Measurements from ENCODE around the gene FABP7.
A peak's percentile ranks its signal among the peaks of the same experiment; 100 is the strongest.

FABP7 gene

DNA sequence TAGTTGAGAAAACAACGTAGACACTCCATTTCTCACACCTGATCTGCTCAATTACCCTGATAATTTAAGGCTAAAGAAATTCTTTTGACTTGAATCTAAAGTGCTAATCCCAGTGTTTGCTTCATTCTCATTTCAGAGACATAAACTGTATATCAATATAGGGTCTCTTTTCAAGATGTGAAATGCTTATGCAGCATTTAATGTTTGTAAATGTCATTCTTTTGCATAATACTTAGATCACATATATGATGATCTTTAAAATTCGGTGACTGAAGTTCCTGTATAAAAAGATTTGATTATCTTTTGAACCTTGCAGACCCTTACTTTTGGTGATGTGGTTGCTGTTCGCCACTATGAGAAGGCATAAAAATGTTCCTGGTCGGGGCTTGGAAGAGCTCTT, 3.9 kb downstream of the FABP7 start:
- no peak overlapping the region for H3K27ac ChIP-seq (ENCODE audit: low read depth, low read length)
- H3K79me2 ChIP-seq (ENCODE audit: control insufficient read depth, insufficient read depth, low read length, unreplicated experiment), result no peaks in the 10 kb centered on the region
- H3K4me1 ChIP-seq (ENCODE audit: control insufficient read depth, insufficient read depth, low read length, unreplicated experiment), result no peaks in the 10 kb centered on the region

DNA sequence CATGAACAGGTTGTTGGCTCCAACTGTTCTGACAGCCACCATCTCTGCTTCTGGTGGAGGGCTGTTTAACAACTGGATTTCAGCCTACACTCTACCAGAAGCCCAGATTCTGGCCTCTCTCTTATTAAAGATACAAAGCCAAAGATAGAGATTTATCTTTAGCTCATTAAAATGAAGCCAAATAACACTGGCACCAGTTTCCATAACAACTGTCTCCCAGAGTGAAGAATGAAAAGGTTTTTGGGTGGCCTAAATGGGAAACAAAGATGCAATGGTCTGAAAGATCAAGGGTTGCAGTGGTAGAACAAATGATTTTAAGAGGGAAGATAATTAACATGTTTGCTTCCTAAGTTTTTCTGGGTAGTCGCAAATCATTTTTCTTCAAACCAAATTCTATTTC, 6.4 kb downstream of the FABP7 start:
- no peaks in the 10 kb centered on the region for H3K36me3 ChIP-seq (ENCODE audit: insufficient read depth, low read length)
- H2AFZ ChIP-seq (ENCODE audit: low read length, unreplicated experiment), result no peak overlapping the region
- no peak overlapping the region for H3K4me3 ChIP-seq (ENCODE audit: low read depth, low read length)
- peaks cover 9% of the 10 kb centered on the region for H3K4me1 ChIP-seq (ENCODE audit: control insufficient read depth, insufficient read depth, low read length, unreplicated experiment)
- no peaks in the 10 kb centered on the region for H3K79me2 ChIP-seq (ENCODE audit: control insufficient read depth, insufficient read depth, low read length, unreplicated experiment)
- peaks cover 16% of the 10 kb centered on the region; the same call in 1 of the 2 replicates for H3K27me3 ChIP-seq (ENCODE audit: insufficient read depth, low read length)
- H3K27ac ChIP-seq (ENCODE audit: low read depth, low read length), result no peak overlapping the region

More for the DNA sequence above, 3.9 kb downstream of the FABP7 start:
- peaks cover 39% of the 10 kb centered on the region for H3K27me3 ChIP-seq (ENCODE audit: insufficient read depth, low read length)
- no peak overlapping the region for H3K4me3 ChIP-seq (ENCODE audit: low read depth, low read length)
- no peak overlapping the region for H2AFZ ChIP-seq (ENCODE audit: low read length, unreplicated experiment)
- no peaks in the 10 kb centered on the region for H3K36me3 ChIP-seq (ENCODE audit: insufficient read depth, low read length)

GRCh38 chr6:122787721-122788120, 8.2 kb downstream of the FABP7 start:
- Histone ChIP-seq H2AFZ (ENCODE audit: low read length, unreplicated experiment) (no peak overlapping the region), H3K36me3 (ENCODE audit: insufficient read depth, low read length) (no peaks in the 10 kb centered on the region), H3K79me2 (ENCODE audit: control insufficient read depth, insufficient read depth, low read length, unreplicated experiment) (no peaks in the 10 kb centered on the region), H3K27me3 (ENCODE audit: insufficient read depth, low read length) (peaks cover 9% of the 10 kb centered on the region; the same call in 1 of the 2 replicates), H3K27ac (ENCODE audit: low read depth, low read length) (no peak overlapping the region), H3K4me1 (ENCODE audit: control insufficient read depth, insufficient read depth, low read length, unreplicated experiment) (peaks cover 10% of the 10 kb centered on the region), H3K4me3 (ENCODE audit: low read depth, low read length) (no peak overlapping the region)

DNA sequence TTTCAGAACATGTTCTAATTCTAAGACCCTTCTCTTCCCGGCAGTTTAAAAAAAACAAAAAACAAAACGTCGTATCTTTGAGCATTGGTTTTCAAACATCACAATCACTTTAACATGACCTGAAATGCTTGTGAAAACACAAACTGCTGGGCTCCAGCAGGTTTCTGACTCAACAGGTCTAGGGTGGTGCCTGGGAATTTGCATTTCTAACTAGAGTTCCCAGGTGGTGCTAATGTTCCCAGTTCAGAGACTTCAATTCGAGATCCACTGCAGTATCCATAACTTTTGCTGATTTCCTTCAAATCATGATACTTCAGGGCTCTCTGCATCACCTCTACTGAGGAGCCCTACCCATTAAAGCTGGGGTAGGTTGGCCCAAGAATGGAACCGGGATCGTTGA, 8.7 kb downstream of the FABP7 start:
- H3K79me2 ChIP-seq (ENCODE audit: control insufficient read depth, insufficient read depth, low read length, unreplicated experiment), result no peaks in the 10 kb centered on the region
- H3K27me3 ChIP-seq (ENCODE audit: insufficient read depth, low read length), result peaks cover 5% of the 10 kb centered on the region; the same call in 1 of the 2 replicates
- H3K36me3 ChIP-seq (ENCODE audit: insufficient read depth, low read length), result no peaks in the 10 kb centered on the region
- H2AFZ ChIP-seq (ENCODE audit: low read length, unreplicated experiment), result peak overlapping the region; percentile 95
- peaks cover 10% of the 10 kb centered on the region for H3K4me1 ChIP-seq (ENCODE audit: control insufficient read depth, insufficient read depth, low read length, unreplicated experiment)
- H3K4me3 ChIP-seq (ENCODE audit: low read depth, low read length), result peak overlapping the region; percentile 85
- no peak overlapping the region for H3K27ac ChIP-seq (ENCODE audit: low read depth, low read length)

- Histone ChIP-seq H3K27ac (ENCODE audit: low read depth, low read length) (peak overlapping the region; percentile 62; the same call in 1 of the 2 replicates), H2AFZ (ENCODE audit: low read length, unreplicated experiment) (peak overlapping the region; percentile 95), H3K4me1 (ENCODE audit: control insufficient read depth, insufficient read depth, low read length, unreplicated experiment) (peaks cover 10% of the 10 kb centered on the region), H3K79me2 (ENCODE audit: control insufficient read depth, insufficient read depth, low read length, unreplicated experiment) (no peaks in the 10 kb centered on the region), H3K4me3 (ENCODE audit: low read depth, low read length) (peak overlapping the region; percentile 85), H3K27me3 (ENCODE audit: insufficient read depth, low read length) (no peaks in the 10 kb centered on the region), H3K36me3 (ENCODE audit: insufficient read depth, low read length) (no peaks in the 10 kb centered on the region)
Observed at GRCh38 chr6:122788663-122789181, 9.2 kb downstream of the FABP7 start.

DNA sequence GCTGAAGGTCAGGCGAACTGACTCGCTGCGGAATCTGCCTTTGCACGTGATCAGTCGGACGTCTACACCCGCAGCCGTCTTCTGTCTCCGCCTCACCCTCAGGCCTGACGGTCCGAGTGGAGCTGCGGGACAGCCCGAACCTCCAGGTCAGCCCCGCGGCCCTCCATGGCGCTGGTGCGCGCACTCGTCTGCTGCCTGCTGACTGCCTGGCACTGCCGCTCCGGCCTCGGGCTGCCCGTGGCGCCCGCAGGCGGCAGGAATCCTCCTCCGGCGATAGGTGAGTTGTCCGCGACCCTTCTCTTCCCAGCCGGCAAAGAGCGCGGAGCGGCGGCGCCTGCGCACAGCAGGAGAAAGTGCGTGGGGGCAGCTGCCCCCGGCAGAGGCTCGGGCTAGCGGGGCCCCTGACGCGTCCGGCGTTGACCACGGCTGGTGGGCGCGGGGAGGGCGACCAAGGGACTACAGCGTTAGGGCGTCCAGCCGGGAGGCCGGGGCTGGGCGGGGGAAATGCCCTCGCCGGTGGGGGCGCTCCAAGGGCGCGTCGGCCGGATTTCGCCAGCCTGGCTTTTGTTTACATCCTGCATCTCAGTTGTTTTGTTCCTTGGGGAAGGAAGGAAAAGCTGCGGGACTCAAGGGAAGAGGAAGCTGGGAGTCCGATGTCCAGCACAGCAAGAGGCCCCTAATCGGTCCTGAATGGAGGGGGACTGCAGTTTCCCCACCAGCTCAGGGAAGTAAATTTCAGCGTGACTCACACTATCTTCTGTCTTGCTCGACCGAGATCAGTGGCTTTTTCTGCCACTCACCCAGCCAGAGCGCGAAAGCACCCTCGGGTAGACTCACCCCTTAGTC, 9.9 kb downstream of the FABP7 start, which contains the start of gene SMPDL3A:
TSS of gene SMPDL3A (plus strand) at position 77 of the 846 bp plus-strand sequence. CDS start at position 166, 89 bp downstream.
- no peaks in the 10 kb centered on the region for H3K27me3 ChIP-seq (ENCODE audit: insufficient read depth, low read length)
- peaks cover 10% of the 10 kb centered on the region for H3K4me1 ChIP-seq (ENCODE audit: control insufficient read depth, insufficient read depth, low read length, unreplicated experiment)
- no peaks in the 10 kb centered on the region for H3K36me3 ChIP-seq (ENCODE audit: insufficient read depth, low read length)
- peak within 1 kb of the TSS; percentile 62 for H3K27ac ChIP-seq (ENCODE audit: low read depth, low read length)
- H3K79me2 ChIP-seq (ENCODE audit: control insufficient read depth, insufficient read depth, low read length, unreplicated experiment), result no peaks in the 10 kb centered on the region
- H2AFZ ChIP-seq (ENCODE audit: low read length, unreplicated experiment), result peak within 1 kb of the TSS; percentile 95
- H3K4me3 ChIP-seq (ENCODE audit: low read depth, low read length), result peak within 1 kb of the TSS; percentile 85

DNA sequence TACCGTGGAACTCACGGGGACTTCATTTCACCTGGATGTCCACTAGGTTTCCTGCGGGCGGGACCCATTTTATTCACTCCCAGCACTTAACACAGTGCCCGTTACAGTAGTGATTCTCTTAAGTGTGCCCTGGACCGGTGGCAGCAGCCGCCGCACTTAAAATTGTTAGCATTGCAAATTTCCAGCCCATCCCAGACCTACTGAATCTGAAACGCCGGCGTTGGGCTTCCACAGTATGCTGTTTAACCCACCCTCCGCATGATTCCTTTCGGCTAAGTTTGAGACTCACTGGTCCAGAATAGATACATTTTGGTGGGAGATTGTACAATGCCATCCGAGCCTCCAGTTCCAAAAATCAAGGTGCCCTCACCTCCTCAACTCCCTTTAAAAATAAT, 10.5 kb downstream of the FABP7 start:
- H3K27me3 ChIP-seq (ENCODE audit: insufficient read depth, low read length), result no peaks in the 10 kb centered on the region
- H3K79me2 ChIP-seq (ENCODE audit: control insufficient read depth, insufficient read depth, low read length, unreplicated experiment), result no peaks in the 10 kb centered on the region
- peaks cover 10% of the 10 kb centered on the region for H3K4me1 ChIP-seq (ENCODE audit: control insufficient read depth, insufficient read depth, low read length, unreplicated experiment)
- no peaks in the 10 kb centered on the region for H3K36me3 ChIP-seq (ENCODE audit: insufficient read depth, low read length)
- peak overlapping the region; percentile 62 for H3K27ac ChIP-seq (ENCODE audit: low read depth, low read length)
- H3K4me3 ChIP-seq (ENCODE audit: low read depth, low read length), result peak overlapping the region; percentile 85
- H2AFZ ChIP-seq (ENCODE audit: low read length, unreplicated experiment), result peak overlapping the region; percentile 95

DNA sequence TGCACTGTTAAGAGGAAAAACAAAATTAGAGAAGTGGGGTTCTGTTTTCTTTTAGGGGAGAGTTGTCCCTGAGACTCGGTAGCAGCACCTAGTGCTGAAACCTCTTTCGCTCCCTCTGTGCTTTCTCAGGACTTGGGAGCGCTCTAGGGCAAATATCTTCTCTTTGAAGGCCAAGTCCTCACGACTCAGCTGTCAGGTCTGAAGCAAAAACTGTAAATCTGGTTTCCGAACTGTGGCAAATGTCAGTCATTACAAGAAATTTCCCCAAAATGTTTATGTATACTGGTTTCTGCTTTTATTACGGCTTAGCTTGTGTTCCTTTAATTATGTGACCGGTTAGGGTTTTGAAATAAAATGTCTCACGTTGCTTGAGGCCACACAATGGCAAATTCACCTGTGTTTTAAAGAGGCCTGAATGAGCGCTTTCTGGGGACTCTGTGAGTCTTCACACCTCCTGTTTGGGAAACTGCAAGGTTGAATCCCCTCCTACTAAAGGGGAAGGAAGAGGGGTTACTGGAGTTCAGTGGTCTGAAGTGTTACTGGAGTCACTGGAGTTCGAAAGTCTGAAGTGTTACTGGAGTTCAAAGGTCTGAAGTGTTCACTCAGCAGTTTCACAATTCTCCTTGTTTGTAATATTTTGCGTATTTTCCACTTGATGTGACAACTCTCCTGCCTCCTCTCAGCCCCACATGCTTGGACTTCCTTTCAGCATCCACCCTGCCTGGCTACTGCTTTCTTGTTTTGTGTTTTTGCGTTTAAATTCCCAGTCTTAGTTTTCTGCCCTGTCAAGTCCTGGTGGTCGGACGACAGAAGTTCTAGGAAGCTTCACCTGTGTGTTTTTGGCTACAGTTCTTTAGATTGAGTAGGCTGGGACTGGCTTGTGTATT, 11.2 kb downstream of the FABP7 start:
- Histone ChIP-seq H3K27ac (ENCODE audit: low read depth, low read length) (peak overlapping the region; percentile 62; the same call in 1 of the 2 replicates), H3K36me3 (ENCODE audit: insufficient read depth, low read length) (no peaks in the 10 kb centered on the region), H3K4me1 (ENCODE audit: control insufficient read depth, insufficient read depth, low read length, unreplicated experiment) (peaks cover 10% of the 10 kb centered on the region), H3K27me3 (ENCODE audit: insufficient read depth, low read length) (no peaks in the 10 kb centered on the region), H3K4me3 (ENCODE audit: low read depth, low read length) (peak overlapping the region; percentile 85), H3K79me2 (ENCODE audit: control insufficient read depth, insufficient read depth, low read length, unreplicated experiment) (no peaks in the 10 kb centered on the region), H2AFZ (ENCODE audit: low read length, unreplicated experiment) (peak overlapping the region; percentile 95)

- H3K4me1 ChIP-seq (ENCODE audit: control insufficient read depth, insufficient read depth, low read length, unreplicated experiment), result peaks cover 10% of the 10 kb centered on the region
- H2AFZ ChIP-seq (ENCODE audit: low read length, unreplicated experiment), result peak overlapping the region; percentile 95
- no peaks in the 10 kb centered on the region for H3K27me3 ChIP-seq (ENCODE audit: insufficient read depth, low read length)
- H3K4me3 ChIP-seq (ENCODE audit: low read depth, low read length), result 0 out of 2 replicates have a peak overlapping the region, but pooled peaks have one; percentile 85
- no peaks in the 10 kb centered on the region for H3K36me3 ChIP-seq (ENCODE audit: insufficient read depth, low read length)
- no peaks in the 10 kb centered on the region for H3K79me2 ChIP-seq (ENCODE audit: control insufficient read depth, insufficient read depth, low read length, unreplicated experiment)
- H3K27ac ChIP-seq (ENCODE audit: low read depth, low read length), result no peak overlapping the region
Observed at GRCh38 chr6:122791310-122791679, 11.8 kb downstream of the FABP7 start.

DNA sequence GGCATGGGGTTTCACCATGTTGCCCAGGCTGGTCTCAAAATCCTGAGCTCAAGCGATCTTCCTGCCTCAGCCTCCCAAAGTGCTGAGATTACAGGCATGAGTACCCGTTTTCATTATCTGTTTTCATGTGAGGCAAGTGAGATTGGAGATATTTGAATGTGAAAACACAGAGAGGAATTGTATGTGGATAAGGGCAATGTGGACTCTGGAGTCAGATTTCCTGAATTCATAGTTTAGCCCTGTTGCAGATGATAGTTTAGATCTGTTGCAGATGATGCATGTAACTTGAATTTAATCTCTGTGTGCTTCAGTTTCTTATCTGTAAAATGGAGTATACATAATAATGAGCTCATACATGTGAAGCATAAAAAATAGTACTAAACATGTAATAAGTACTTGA, 13.2 kb downstream of the FABP7 start:
- H3K79me2 ChIP-seq (ENCODE audit: control insufficient read depth, insufficient read depth, low read length, unreplicated experiment), result no peaks in the 10 kb centered on the region
- H2AFZ ChIP-seq (ENCODE audit: low read length, unreplicated experiment), result no peak overlapping the region
- H3K27me3 ChIP-seq (ENCODE audit: insufficient read depth, low read length), result no peaks in the 10 kb centered on the region
- no peak overlapping the region for H3K27ac ChIP-seq (ENCODE audit: low read depth, low read length)
- H3K4me1 ChIP-seq (ENCODE audit: control insufficient read depth, insufficient read depth, low read length, unreplicated experiment), result peaks cover 15% of the 10 kb centered on the region
- H3K36me3 ChIP-seq (ENCODE audit: insufficient read depth, low read length), result no peaks in the 10 kb centered on the region
- no peak overlapping the region for H3K4me3 ChIP-seq (ENCODE audit: low read depth, low read length)
